Esophagus squamous epithelium (tissue), 4 donors: ENCODE measurements around the gene MS4A6A.

Experiments used
- POLR2A ChIP-seq, 4 donors: fragments of 450-650 bp; IDR thresholded peaks; one replicate each; pipeline ENCODE4 v1.6.1; 2017; ENCODE audit warnings: antibody characterized with exemption in 4 of 4, mild to moderate bottlenecking in 4 of 4, moderate library complexity in 3 of 4
- TF ChIP-seq, protein P1 (sequence below), 6 experiments: fragments of 450-650 bp in 4 of 6; fragments of 200-600 bp in 2 of 6; sonication (generic) in 2 of 6; IDR thresholded peaks; one replicate each; pipeline ENCODE4 v1.5.1; 2016 to 2019; ENCODE audit warnings: antibody characterized with exemption in 6 of 6, mild to moderate bottlenecking in 4 of 6, moderate library complexity in 4 of 6

- TF ChIP-seq, protein P1, sequence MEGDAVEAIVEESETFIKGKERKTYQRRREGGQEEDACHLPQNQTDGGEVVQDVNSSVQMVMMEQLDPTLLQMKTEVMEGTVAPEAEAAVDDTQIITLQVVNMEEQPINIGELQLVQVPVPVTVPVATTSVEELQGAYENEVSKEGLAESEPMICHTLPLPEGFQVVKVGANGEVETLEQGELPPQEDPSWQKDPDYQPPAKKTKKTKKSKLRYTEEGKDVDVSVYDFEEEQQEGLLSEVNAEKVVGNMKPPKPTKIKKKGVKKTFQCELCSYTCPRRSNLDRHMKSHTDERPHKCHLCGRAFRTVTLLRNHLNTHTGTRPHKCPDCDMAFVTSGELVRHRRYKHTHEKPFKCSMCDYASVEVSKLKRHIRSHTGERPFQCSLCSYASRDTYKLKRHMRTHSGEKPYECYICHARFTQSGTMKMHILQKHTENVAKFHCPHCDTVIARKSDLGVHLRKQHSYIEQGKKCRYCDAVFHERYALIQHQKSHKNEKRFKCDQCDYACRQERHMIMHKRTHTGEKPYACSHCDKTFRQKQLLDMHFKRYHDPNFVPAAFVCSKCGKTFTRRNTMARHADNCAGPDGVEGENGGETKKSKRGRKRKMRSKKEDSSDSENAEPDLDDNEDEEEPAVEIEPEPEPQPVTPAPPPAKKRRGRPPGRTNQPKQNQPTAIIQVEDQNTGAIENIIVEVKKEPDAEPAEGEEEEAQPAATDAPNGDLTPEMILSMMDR (IDR thresholded peaks at IDR 0.05) = no peak
- no peak for TF ChIP-seq POLR2A (IDR thresholded peaks at IDR 0.05)
Measured at GRCh38 chr11:60221181-60221580, 38.3 kb upstream of the MS4A6A start.
